IPS DF 19.7 (cell line): ENCODE results near the gene KRTAP3-2.

Experiments used
- DNase-seq: peaks from one replicate; pipeline ENCODE4 v3.0.0-alpha.2; 2013; ENCODE audit warnings: low read depth, low spot score

The KRTAP3-2 gene

DNA sequence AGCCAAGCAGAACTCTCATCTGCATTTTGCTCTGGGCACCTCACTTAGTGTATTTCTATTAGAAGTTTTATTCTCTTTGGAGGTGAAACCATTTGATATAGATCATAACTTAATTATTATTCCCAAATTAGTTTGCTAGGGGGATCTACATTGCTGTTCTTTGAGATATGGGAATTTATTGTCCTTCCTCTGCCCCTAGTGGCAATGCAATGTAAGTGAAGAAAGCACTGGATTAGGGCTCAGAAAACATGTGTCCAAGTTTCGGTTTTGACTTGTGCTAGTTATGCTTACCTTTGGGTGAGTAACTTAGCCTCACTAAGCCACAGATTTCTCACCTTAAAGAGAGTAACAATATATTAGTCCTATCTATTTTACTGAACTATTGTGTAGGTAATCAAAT is 35.9 kb downstream of the KRTAP3-2 start:
- DNase-seq, result no peak

GRCh38 chr17:40962059-40962561 is 37.6 kb downstream of the KRTAP3-2 start:
- no peak for DNase-seq

GRCh38 chr17:40961591-40961990 is 38.1 kb downstream of the KRTAP3-2 start:
- DNase-seq, result no peak

GRCh38 chr17:40960144-40960543 is 39.6 kb downstream of the KRTAP3-2 start:
- no peak for DNase-seq

DNA sequence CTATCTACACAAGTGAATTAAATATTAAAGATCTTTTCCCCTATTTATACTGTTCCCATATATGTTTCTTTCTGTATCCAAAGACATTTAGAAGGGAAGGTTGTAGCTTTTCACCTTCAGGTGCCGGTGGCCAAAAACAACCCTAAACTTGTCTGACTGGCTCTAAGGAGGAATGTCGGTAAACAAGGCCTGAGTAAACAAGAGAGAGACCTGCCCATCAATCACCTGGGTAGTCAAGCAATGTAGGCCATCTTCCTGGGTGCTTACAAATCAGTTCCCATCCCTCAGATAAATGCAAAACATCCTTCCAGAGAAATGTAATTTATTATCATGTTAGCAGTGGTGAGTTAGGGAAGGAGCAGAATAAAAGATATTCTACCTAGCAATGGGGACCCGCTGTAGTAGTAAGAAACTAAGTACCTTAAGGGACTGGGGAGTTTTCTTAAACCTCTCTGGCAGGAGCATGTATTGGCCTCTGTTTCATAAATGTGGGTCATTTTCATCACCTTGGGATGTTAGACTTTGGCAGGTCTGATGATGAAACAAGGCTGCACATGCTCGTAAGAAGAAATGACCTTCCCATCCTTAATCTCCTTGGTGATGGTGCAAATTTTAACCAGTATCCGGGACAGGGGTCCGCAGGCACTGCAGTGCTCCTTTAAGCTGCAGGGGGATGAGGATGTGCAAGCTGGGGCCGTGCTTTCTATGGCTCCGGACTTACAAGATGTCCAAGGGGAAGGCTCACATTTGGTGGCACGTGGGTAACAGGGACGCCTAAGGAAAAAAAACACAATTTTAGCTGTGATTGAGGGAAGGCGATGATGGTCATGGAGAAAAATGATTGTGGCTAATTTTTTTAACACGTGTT is 41.4 kb downstream of the KRTAP3-2 start:
- no peak for DNase-seq

DNA sequence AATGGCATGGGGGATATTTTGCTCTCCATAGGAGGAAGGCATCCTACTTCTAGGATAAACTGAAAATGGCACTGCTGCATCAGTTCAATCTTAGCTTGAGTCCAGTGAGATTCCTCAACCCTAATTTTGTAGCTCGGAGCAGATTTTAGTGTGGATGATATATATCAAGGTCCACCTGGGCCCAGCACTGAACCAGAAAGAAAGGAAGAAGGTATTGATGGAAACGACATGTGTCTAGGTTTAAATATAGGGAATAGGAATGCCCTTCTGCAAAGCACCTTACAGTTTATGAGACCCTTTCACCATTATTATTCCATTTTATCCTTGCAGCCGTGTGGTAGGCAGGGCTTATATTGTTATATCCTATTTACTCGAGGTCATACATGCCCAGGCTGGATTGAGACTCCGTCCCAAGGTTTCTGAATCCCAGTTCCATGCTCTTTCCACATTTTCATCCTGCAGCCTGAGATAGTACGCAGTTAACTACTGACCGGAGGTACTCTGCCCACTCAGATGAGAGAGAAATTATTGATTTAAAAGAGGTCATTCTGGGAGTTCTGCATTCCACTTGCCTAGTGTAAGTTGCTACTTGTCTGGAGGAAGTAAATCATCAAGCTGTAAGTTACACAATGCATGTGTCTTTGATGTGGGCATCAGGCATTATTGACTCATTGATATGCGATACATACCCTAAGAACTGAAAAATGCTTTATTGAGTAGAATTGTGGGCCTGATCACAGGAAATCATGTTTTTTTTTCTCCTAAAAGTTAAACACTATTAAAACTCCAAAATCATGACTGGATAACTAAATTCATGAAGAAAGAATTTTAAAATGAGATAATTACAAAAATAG is 43.1 kb downstream of the KRTAP3-2 start:
- no peak for DNase-seq

- no peak for DNase-seq
Observed at GRCh38 chr17:40953881-40954280, 45.8 kb downstream of the KRTAP3-2 start.

GRCh38 chr17:40952661-40953060 is 47.0 kb downstream of the KRTAP3-2 start:
- DNase-seq, result no peak

DNA sequence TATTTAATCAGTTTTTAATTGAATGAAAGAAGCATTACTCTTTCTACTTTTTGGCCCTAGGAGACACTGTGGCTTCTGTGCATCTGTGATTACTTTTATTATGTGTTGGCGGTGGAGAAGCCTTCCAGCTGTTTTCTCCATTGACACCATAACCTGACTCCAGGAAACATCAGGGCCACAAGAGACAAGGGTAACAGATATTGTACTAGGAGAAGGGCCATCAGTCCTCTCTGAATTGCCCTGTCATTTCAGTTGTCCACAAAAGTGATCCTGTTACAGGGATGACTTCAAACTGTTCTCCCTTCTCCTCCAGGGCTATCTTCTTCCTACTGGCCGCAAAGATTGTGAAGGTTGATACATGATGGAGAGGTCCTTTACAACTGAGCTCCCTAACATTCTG is 47.6 kb downstream of the KRTAP3-2 start:
- DNase-seq, result no peak

- no peak for DNase-seq
Observed at GRCh38 chr17:40951011-40951622, 48.6 kb downstream of the KRTAP3-2 start.

GRCh38 chr17:40950176-40950575 is 49.5 kb downstream of the KRTAP3-2 start:
- no peak for DNase-seq

GRCh38 chr17:40949418-40949817 is 50.3 kb downstream of the KRTAP3-2 start:
- DNase-seq, result no peak
